GM10248 (cell line): Measurements from ENCODE around the gene SRPK1.
"Not testable (repeated sequence)": the region's sequence is repeated elsewhere in the genome, so short reads cannot be mapped to it uniquely, and the experiment has no call there.

Experiments used
- CTCF ChIA-PET: fragments of 300-600 bp; sonication (Branson Sonifier 250); formaldehyde crosslinking; extraction: SDS; loops from one replicate; lab custom pipeline; 2021; ENCODE audit warnings: antibody characterized with exemption; lab: Yijun Ruan, JAX
- POLR2A ChIA-PET: fragments of 350-650 bp; sonication (Branson Sonifier 250); formaldehyde crosslinking; extraction: SDS; loops from one replicate; lab custom pipeline; 2020; ENCODE audit warnings: antibody characterized with exemption; lab: Yijun Ruan, JAX
- DNase-seq: peaks from one replicate; pipeline ENCODE4 v3.0.0; 2012; ENCODE audit errors: extremely low spot score
- CTCF ChIP-seq: IDR thresholded peaks from 2 replicates; pipeline ENCODE4 v1.5.1; 2012; ENCODE audit warnings: mild to moderate bottlenecking, low read depth; ENCODE audit errors: extremely low read depth, missing control alignments, control extremely low read depth

The SRPK1 gene

GRCh38 chr6:35948725-35949124 is 27.8 kb upstream of the SRPK1 start:
- ChIA-PET CTCF (no interaction called here), POLR2A (no interaction called here)
- no peak for DNase-seq
- TF ChIP-seq CTCF = no peak

GRCh38 chr6:35945650-35946025 is 24.7 kb upstream of the SRPK1 start:
- DNase-seq = no peak
- ChIA-PET POLR2A (no interaction called here), CTCF (no interaction called here)
- TF ChIP-seq CTCF = no peak

GRCh38 chr6:35943390-35943789 is 22.5 kb upstream of the SRPK1 start:
- TF ChIP-seq CTCF = no peak
- ChIA-PET POLR2A (no interaction called here), CTCF (interaction anchor here (1.1 kb wide), 1 partner anchor 14 kb away, joined by 3 read pairs; no protein-coding TSS in a partner anchor)
- no peak for DNase-seq

GRCh38 chr6:35942355-35942754 is 21.5 kb upstream of the SRPK1 start:
- no peak for TF ChIP-seq CTCF
- POLR2A ChIA-PET = no interaction called here
- CTCF ChIA-PET = no interaction called here
- no peak for DNase-seq

GRCh38 chr6:35941170-35941569 is 20.3 kb upstream of the SRPK1 start:
- POLR2A ChIA-PET, DNase-seq, CTCF ChIA-PET: not testable (repeated sequence)

- CTCF ChIA-PET, POLR2A ChIA-PET, DNase-seq: not testable (repeated sequence)
Observed at GRCh38 chr6:35940014-35940413, 19.1 kb upstream of the SRPK1 start.

- POLR2A ChIA-PET, DNase-seq: not testable (repeated sequence)
- CTCF ChIA-PET = interaction anchor here (1.0 kb wide), 1 partner anchor 156 kb away, joined by 3 read pairs; no protein-coding TSS in a partner anchor
Observed at GRCh38 chr6:35939259-35939658, 18.4 kb upstream of the SRPK1 start.

GRCh38 chr6:35936681-35937359 is 15.9 kb upstream of the SRPK1 start:
- ChIA-PET POLR2A (no interaction called here), CTCF (interaction anchor here (1.0 kb wide), 1 partner anchor 15 kb away, joined by 3 read pairs; the partner anchor contains the start of gene SRPK1)
- TF ChIP-seq CTCF = no peak
- DNase-seq = no peak
